ENCODE results near the gene DNAAF8.
"Not testable (repeated sequence)": the region's sequence is repeated elsewhere in the genome, so short reads cannot be mapped to it uniquely, and the experiment has no call there.

DNAAF8 gene

GRCh38 chr16:4713663-4714501 is 20.5 kb upstream of the DNAAF8 start:
- no peak for DNase-seq (ENCODE audit: low read depth, low spot score)
- no peak overlapping the region for H3K4me3 ChIP-seq (ENCODE audit: low read length)

- no peak for DNase-seq (ENCODE audit: low read depth, low spot score)
- H3K4me3 ChIP-seq (ENCODE audit: low read length), result no peak overlapping the region
Measured at GRCh38 chr16:4714996-4715395, 19.3 kb upstream of the DNAAF8 start.

- no peak overlapping the region for H3K4me3 ChIP-seq (ENCODE audit: low read length)
- no peak for DNase-seq (ENCODE audit: low read depth, low spot score)
Measured at GRCh38 chr16:4718466-4718865, 15.9 kb upstream of the DNAAF8 start.

- no peak overlapping the region for H3K4me3 ChIP-seq (ENCODE audit: low read length)
- DNase-seq (ENCODE audit: low read depth, low spot score), result no peak
Measured at GRCh38 chr16:4723071-4723767, 11.1 kb upstream of the DNAAF8 start.

- no peak overlapping the region for H3K4me3 ChIP-seq (ENCODE audit: low read length)
- no peak for DNase-seq (ENCODE audit: low read depth, low spot score)
Measured at GRCh38 chr16:4724661-4725270, 9.6 kb upstream of the DNAAF8 start.

GRCh38 chr16:4726616-4727015 is 7.7 kb upstream of the DNAAF8 start:
- no peak overlapping the region for H3K4me3 ChIP-seq (ENCODE audit: low read length)
- no peak for DNase-seq (ENCODE audit: low read depth, low spot score)

GRCh38 chr16:4728676-4729075 is 5.7 kb upstream of the DNAAF8 start:
- no peak for DNase-seq (ENCODE audit: low read depth, low spot score)

GRCh38 chr16:4729876-4730275 is 4.5 kb upstream of the DNAAF8 start:
- no peak overlapping the region for H3K4me3 ChIP-seq (ENCODE audit: low read length)
- no peak for DNase-seq (ENCODE audit: low read depth, low spot score)

More at GRCh38 chr16:4728676-4729075, 5.7 kb upstream of the DNAAF8 start:
- no peak overlapping the region for H3K4me3 ChIP-seq (ENCODE audit: low read length)

GRCh38 chr16:4733211-4733742 is 1.1 kb upstream of the DNAAF8 start:
- DNase-seq (ENCODE audit: low read depth, low spot score), result no peak
- H3K4me3 ChIP-seq (ENCODE audit: low read length), result peak overlapping the region; percentile 84

GRCh38 chr16:4733747-4734062 is 632 bp upstream of the DNAAF8 start:
- peak; percentile 6 for DNase-seq (ENCODE audit: low read depth, low spot score)
- H3K4me3 ChIP-seq (ENCODE audit: low read length), result peak overlapping the region; percentile 84

- peak; percentile 80 for DNase-seq (ENCODE audit: low read depth, low spot score)
- H3K4me3 ChIP-seq (ENCODE audit: low read length), result peak overlapping the region; percentile 84
Measured at GRCh38 chr16:4734730-4735535, 596 bp downstream of the DNAAF8 start.

GRCh38 chr16:4736546-4736945 is 2.2 kb downstream of the DNAAF8 start:
- H3K4me3 ChIP-seq (ENCODE audit: low read length), result no peak overlapping the region
- no peak for DNase-seq (ENCODE audit: low read depth, low spot score)

GRCh38 chr16:4737545-4737944 is 3.2 kb downstream of the DNAAF8 start:
- H3K4me3 ChIP-seq (ENCODE audit: low read length), result no peak overlapping the region
- no peak for DNase-seq (ENCODE audit: low read depth, low spot score)

- DNase-seq (ENCODE audit: low read depth, low spot score); H3K4me3 ChIP-seq (ENCODE audit: low read length): not testable (repeated sequence)
Measured at GRCh38 chr16:4738370-4738769, 4.0 kb downstream of the DNAAF8 start.

GRCh38 chr16:4743226-4743878 is 9.0 kb downstream of the DNAAF8 start:
- no peak for DNase-seq (ENCODE audit: low read depth, low spot score)
- no peak overlapping the region for H3K4me3 ChIP-seq (ENCODE audit: low read length)

GRCh38 chr16:4744555-4745273 is 10.4 kb downstream of the DNAAF8 start:
- no peak for DNase-seq (ENCODE audit: low read depth, low spot score)
- no peak overlapping the region for H3K4me3 ChIP-seq (ENCODE audit: low read length)

GRCh38 chr16:4745274-4745569 is 10.9 kb downstream of the DNAAF8 start:
- DNase-seq (ENCODE audit: low read depth, low spot score), result no peak
- H3K4me3 ChIP-seq (ENCODE audit: low read length), result no peak overlapping the region

GRCh38 chr16:4746215-4746614 is 11.9 kb downstream of the DNAAF8 start:
- no peak for DNase-seq (ENCODE audit: low read depth, low spot score)

More at GRCh38 chr16:4746215-4746614, 11.9 kb downstream of the DNAAF8 start:
- H3K4me3 ChIP-seq (ENCODE audit: low read length), result no peak overlapping the region
